GM19099 (cell line): ENCODE data around the gene CTSD.

ENCODE experiments used
- POLR2A ChIP-seq: IDR thresholded peaks from 3 replicates; pipeline ENCODE4 v1.6.1; 2011; ENCODE audit warnings: low read depth; ENCODE audit not compliant: insufficient read length; ENCODE audit errors: extremely low read depth

The CTSD gene

DNA sequence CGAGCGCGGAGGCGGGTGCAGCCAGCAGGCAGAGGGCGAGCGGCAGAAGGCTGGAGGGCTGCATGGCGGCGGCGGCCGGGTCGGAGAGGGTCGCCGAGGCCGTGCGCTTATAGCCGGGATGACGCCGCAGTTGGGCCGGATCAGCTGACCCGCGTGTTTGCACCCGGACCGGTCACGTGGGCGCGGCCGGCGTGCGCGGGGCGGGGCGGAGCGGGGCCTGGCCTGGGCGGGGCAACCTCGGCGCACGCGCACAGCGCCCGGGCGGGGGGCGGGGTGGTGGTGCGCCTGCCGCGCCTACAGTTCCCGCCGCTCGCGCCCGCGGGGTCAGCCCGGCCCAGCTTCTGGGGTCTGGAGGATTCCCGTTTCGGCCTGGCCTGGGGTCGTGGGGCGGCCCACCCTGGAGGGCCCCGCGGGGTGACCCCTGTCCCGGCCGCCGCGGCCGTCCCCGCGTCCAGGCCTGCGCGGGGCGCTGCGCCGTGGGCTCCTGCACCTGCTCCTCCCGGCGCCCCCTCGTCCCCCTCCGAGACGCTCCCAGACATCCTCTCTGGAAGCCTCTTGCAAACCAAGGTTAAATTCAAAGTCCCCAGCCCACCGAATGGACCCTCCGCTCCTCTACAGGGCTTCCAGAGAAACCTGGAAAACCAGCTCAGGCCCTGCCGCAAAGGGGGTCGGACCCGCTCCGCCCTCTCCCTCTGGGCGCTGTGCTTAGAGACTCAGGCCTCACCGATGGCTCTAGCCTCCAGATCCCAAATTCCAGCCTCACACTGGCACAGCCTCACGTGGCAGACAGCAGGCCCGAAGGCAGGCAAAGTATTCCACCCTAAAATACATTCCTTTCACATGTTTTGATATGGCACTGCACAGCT, at the start of gene CTSD:
Gene CTSD (minus strand): TSS at position 132 of the 866 bp plus-strand sequence. CDS start 68 bp downstream, at position 64.
- TF ChIP-seq POLR2A: peak; percentile 58

DNA sequence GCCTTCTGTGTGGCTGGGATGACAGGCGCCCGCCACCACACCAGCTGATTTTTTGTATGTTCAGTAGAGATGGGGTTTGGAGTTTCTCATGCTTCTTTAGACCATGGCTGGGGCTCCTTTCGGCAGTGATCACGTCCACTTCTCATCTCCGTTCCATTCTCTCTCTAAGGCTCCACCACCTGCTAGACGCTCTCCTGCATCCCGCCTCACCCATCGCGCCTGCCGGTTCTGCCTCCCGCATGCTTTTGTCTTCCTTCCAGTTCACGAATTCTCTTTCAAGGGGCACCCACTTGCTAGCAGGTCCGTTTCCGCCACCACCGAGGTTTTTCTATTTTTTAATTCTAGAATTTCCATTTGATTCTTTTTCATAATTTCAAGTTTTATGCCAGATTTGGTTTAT, 49.1 kb upstream of the CTSD start:
- TF ChIP-seq POLR2A: no peak

DNA sequence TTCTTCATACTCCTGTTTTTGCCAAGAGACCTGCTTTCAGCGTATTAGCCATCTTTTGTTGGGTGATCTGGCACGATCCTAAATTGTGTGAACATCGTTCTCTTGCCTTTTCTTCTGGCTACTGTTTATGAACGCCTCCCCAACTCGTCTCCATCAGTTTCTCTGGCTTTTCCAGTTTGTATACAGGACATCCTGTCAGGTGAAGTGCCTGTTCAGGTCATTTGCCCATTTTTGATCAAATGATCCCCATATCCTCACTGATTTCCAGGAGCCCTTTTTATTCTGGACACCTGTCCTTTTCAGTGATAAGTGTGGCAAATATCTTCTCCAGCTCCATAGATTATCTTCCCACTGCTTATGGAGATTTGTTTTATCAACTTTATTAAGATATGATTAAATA, 48.5 kb upstream of the CTSD start:
- TF ChIP-seq POLR2A: no peak

DNA sequence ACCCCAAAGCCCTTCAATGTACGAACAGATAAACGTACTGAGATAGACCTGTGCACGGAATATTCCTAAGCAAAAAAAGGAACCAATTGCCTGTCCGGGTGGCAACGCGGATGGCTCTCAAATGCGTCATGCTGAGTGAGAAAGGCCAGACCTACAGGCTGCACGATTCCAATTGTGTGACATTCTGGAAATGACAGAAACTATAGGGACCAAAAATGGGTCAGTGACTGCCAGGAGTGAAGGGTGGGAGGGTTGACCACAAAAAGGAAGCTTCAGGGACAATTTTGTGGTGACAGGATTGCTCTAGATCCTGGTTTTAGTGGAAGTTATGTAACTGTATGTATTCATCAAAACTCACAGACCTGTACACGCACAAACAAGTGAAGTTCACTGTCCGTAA, 47.0 kb upstream of the CTSD start:
- no peak for TF ChIP-seq POLR2A

DNA sequence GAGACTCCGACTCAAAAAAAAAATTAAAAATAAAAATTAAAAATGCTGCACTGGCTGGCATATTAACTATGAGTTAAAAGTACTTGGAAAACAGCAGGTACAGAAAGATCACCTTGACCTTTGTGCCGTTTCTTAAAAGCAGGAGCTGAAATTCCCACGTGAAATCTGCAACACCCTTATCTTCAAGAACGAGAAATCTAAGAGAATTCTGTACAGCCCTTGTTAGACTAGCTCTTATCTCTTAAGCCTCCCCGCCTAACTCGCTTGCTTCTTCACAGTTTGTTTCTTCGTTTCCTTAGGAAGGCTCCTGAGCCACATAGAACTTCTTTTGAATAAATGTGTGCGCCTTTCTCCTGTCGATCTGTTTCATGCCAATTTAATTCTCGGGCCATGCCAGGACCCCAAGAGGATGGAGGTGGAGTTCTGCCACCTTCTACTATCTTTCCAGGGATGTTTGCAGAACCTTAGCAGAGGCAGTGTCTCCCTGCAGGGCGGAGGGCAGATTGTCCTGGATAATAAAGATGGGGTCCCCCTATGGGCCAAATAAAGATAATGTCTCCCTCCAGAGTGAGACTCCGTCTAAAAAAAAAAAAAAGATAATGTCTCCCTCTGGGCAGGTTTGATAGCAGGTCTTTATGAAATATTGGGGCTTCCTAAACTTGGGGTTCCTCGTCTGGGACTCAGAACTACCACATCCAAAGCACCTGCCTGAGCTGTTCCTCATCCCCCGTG, 43.7 kb upstream of the CTSD start:
- TF ChIP-seq POLR2A: no peak

DNA sequence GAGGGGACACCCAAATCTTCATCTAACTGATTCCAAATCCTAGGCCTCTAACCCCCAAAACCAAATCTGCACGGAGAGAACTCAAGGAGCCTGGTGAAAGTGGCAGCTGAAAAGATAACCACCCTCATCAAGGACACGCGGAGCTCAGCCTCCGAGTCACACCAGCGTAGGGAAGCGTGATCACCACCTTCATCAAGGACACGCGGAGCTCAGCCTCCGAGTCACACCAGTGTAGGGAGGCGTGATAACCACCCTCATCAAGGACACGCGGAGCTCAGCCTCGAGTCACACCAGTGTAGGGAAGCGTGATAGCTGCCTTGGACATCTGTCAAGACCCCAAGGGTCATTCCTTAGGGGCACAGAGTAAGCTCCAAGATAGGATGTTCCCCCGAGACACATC, 41.8 kb upstream of the CTSD start:
- TF ChIP-seq POLR2A: no peak

DNA sequence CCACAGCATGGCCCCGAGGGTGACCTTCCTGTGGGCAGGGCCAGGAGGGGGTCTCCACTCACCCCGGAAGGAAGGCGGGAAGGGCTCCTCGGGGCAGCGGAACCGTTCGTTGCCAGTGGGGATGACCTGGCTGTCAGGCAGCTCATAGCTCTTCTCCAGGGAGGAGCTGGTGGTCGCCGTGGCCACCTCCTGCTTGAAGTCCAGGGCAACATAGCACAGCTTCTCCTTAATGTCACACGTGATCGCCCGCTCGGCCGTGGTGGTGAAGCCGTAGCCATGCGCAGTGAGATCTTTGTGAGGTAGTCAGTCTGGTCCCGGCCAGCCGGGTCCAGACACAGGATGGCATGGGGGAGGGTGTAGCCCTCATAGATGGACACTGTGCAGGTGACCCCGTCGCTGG, 39.5 kb upstream of the CTSD start:
- TF ChIP-seq POLR2A: no peak

DNA sequence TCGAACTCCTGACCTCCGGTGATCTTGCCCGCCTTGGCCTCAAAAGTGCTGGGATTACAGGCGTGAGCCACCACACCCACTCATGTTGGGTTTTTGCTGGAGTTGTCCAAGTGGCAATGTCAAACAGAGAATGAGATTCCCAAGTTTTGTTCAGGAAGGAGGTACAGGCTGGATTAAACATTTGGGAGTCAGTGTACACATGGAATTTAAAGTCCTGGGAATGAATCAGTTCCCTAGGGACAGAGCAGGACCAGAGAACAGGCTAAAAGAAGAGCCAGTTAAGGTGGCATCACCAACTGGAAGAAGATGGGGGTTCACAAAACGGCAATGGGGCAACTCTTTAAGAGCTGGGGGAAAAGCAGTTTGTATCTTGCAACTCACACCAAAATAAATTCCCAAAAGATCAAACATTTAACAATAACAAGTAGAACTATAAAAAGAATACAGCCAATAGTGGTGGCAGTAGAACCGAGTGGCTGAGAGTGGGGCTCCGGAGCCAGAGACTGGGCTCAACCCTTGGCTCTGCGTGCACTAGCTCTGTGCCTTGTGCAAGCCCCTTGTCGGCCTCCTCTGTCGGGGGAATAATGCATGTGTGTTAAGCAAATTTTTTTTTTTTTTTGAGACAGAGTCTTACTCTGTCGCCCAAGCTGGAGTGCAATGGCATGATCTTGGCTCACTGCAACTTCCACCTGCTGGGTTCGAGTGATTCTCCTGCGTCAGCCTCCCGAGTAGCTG, 33.8 kb upstream of the CTSD start:
- TF ChIP-seq POLR2A: no peak

DNA sequence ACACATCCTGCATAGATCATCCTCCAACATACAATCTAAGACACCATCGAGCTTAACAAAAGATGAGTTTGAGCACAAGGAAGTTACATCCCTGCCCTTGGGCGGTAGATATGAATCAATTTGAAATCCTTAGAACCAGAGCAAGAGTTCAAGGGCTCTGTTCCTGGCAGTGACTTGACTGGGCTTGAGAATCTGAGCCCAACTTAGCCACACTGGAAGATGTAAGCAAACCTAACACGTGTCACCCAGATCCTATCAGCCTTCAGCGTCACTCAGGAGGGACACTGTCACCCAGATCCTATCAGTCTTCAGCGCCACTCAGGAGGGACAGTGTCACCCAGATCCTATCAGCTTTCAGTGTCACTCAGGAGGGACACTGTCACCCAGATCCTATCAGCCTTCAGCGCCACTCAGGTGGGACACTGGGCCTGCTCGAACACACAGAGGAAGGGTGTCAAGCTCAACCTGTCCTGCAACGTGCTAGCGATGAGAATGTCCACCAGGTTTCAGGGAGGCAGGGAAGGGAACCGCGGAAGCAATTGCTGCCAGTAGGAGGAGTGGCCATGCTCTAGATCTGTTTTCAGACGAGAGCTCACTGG, 32.8 kb upstream of the CTSD start:
- no peak for TF ChIP-seq POLR2A

DNA sequence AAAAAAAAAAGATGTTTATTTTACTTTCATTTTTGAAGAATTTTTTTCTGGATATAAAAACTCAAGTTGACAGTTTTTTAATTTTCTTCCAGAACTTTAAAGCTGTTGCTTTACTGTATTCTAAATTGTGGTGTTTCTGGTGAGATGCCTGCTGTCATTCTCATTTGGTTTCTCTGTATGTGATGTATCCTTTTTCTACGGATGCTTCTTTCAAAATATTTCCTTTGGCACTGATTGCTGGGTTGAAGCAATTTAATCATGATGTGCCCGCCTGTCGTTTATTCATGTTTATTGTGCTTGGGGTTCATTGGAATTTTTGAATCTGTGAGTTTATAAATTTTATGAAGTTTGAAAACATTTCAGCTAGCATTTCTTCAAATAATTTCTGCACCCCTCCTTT, 29.4 kb upstream of the CTSD start:
- no peak for TF ChIP-seq POLR2A

DNA sequence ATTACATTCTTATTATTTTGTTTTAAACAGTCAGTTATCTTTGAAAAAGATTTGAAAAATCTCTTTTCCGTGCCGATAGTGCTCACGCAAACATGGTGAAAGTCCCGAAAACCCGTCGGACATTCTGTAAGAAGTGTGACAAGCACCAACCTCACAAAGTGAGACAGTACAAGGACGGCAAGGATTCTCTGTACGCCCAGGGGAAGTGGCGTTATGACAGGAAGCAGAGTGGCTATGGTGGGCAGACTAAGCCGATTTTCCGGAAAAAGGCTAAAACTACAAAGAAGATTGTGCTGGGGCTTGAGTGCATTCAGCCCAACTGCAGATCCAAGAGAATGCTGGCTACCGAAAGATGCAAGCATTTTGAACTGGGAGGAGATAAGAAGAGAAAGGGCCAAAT, 28.7 kb upstream of the CTSD start:
- no peak for TF ChIP-seq POLR2A

DNA sequence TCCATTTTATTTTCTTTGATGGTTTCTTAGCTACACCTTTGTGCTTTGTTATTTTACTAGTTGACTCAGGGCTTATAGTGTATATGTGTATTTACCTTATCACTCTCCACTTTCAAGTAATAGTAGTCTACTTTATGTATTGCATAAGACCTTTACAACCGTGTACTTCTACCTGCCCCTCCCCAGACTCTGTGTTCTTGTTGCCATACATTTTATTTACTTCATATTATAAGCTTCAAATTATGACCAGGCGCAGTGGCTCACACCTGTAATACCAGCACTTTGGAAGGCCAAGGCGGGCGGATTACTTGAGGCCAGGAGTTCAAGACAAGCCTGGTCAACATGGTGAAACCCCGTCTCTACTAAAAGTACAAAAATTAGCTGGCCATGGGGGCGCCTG, 28.2 kb upstream of the CTSD start:
- TF ChIP-seq POLR2A: no peak

DNA sequence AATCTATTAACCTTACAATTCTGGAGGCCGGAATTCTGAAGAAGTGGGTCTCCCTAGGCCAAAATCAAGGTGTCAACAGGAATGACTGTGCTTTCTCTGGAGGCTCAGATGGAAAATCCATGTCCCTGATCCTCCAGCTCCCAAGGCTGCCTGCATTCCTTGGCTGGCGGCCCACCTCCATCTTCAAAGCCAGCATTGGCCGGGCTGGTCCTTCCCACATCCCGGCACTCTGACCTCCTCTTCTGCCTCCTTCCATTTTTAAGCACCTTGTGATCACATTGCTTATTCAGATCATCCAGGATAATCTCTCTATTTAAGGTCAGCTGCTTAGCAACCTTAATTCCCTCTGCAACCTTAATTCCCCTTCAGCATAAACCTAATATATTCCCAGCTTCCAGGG, 22.7 kb upstream of the CTSD start:
- TF ChIP-seq POLR2A: no peak

DNA sequence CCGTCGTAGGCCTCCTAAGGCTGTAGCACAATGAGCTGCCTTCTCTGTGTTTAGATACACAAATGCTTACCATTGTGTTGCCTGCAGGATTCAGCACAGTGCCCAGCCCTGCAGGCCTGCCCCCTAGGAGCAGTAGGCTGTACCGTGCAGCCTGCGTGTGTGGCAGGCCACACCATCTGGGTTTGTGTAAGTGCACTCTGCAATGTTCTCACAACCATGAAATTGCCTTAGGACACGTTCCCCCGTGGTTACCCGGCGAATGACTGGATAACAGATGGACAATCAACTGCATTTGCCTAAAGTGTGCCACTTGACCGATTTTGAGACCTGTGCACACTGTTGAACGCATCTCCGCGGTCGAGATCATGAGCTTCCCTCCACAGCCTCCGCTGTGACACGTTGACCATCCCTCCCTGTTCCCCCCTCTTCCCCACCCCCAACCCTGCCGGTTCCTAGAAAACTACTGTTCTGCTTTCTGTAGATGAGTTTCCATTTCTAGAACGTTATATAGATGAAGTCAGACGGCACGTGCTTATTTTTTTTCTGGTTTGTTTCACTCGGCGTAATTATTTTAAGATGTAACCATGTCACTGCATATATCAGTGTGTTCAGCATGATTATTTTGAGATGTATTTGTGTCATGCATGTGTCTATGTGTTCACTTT, 22.2 kb upstream of the CTSD start:
- TF ChIP-seq POLR2A: no peak

DNA sequence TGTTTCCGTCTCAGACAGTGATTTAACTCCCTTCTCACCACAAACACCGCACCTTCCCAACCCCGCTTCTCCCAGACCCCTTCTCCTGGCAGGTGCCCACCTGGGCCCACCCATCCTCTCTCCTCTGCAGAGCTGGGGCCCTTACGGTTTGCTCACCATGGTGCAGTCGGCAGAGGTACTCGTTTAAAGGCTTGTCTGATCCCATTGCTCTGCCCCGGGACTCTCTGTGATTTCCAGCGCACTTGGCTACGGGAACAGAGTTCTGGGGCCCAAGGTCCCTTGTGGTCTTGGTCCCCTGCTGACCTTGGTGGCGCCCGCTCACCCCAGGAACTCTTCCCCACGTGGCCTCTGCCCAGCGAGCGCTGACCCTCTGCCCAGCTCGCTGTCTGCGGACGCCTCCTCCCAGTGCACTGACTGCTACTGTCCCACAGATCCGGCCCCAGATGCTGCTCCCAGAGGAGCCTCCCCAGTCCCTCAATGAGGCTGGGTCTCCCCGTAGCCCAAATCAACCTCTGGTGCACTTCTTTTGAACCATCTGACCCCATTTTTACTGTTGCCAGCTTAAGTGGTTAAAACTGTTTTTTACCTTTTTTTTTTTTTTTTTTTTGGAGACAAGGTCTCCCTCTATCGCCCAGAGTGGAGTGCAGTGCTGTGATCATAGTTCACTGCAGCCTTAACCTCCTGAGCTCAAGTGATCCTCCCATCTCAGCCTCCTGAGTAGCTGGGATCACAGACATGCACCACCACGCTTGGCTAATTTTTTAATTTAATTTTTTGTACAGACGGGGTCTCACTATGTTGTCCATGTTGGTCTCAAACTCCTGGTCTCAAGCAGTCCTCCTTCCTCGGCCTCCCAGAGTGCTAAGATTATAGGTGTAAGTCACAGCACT, 21.3 kb upstream of the CTSD start:
- no peak for TF ChIP-seq POLR2A
